ENCODE results near the gene B3GNT5.

DNA sequence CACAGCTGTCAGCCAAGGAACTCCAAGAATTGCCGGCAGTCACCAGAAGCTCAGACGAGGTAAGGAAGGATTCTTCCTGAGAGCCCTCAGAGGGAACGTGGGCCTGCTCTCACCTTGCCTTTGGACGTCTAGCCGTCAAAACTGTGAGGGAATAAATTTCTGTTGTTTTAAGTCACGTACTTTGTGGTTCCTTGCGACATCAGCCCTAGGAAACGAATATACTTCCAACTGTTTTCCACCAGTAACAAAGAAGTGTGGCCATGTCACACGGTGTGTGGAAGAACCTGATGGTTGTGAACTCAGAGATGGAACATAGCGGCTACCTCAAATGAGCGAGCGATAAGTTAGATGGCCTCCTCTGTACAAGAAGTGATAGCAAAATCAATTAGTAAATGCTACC, 41.0 kb upstream of the B3GNT5 start:
- TF ChIP-seq, protein P1, sequence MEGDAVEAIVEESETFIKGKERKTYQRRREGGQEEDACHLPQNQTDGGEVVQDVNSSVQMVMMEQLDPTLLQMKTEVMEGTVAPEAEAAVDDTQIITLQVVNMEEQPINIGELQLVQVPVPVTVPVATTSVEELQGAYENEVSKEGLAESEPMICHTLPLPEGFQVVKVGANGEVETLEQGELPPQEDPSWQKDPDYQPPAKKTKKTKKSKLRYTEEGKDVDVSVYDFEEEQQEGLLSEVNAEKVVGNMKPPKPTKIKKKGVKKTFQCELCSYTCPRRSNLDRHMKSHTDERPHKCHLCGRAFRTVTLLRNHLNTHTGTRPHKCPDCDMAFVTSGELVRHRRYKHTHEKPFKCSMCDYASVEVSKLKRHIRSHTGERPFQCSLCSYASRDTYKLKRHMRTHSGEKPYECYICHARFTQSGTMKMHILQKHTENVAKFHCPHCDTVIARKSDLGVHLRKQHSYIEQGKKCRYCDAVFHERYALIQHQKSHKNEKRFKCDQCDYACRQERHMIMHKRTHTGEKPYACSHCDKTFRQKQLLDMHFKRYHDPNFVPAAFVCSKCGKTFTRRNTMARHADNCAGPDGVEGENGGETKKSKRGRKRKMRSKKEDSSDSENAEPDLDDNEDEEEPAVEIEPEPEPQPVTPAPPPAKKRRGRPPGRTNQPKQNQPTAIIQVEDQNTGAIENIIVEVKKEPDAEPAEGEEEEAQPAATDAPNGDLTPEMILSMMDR (IDR thresholded peaks at IDR 0.05; ENCODE audit: poor library complexity): no peak
- TF ChIP-seq EZH2phosphoT487 (IDR thresholded peaks at IDR 0.05; ENCODE audit: low read depth, severe bottlenecking, unreplicated experiment): no peak

Measured in hepatocyte (in vitro differentiated cells).